GM23338 (cell line): Measurements from ENCODE around the gene SELENOT.

Experiments used
- CREB1 ChIP-seq: fragments of 250-450 bp; sonication (Bioruptor Pico); IDR thresholded peaks from 2 replicates; pipeline ENCODE4 v1.5.0; 2020; ENCODE audit warnings: low read depth, mild to moderate bottlenecking, moderate library complexity
- EZH2 ChIP-seq: fragments of 200-600 bp; sonication (generic); IDR thresholded peaks from one replicate; pipeline ENCODE4 v1.8.0; 2017; ENCODE audit warnings: antibody characterized with exemption, mild to moderate bottlenecking, low read depth; ENCODE audit not compliant: unreplicated experiment
- EZH2phosphoT487 ChIP-seq: fragments of 200-600 bp; sonication (generic); IDR thresholded peaks from one replicate; pipeline ENCODE4 v1.8.1; 2018; ENCODE audit warnings: antibody characterized with exemption; ENCODE audit not compliant: unreplicated experiment
- JUNB ChIP-seq: IDR thresholded peaks from one replicate; pipeline ENCODE4 v1.6.1; 2016; ENCODE audit warnings: antibody characterized with exemption; ENCODE audit not compliant: unreplicated experiment
- NANOG ChIP-seq: IDR thresholded peaks from 2 replicates; pipeline ENCODE4 v1.6.1; 2016; ENCODE audit warnings: antibody characterized with exemption, borderline replicate concordance
- POLR2AphosphoS5 ChIP-seq: IDR thresholded peaks from 2 replicates; pipeline ENCODE4 v1.6.1; 2016; ENCODE audit warnings: antibody characterized with exemption, low read depth
- STAT1 ChIP-seq: IDR thresholded peaks from one replicate; pipeline ENCODE4 v1.6.1; 2016; ENCODE audit warnings: antibody characterized with exemption; ENCODE audit not compliant: unreplicated experiment
- ZNF114 ChIP-seq: fragments of 250-450 bp; sonication (Bioruptor Pico); IDR thresholded peaks from 2 replicates; pipeline ENCODE4 v1.5.0; 2020; ENCODE audit warnings: mild to moderate bottlenecking, moderate library complexity
- ZNF331 ChIP-seq: fragments of 250-450 bp; sonication (Bioruptor Pico); IDR thresholded peaks from 2 replicates; pipeline ENCODE4 v1.5.0; 2020; ENCODE audit warnings: low read depth, mild to moderate bottlenecking, moderate library complexity
- TF ChIP-seq, protein P1 (sequence below): IDR thresholded peaks from 2 replicates; pipeline ENCODE4 v1.6.1; 2016; ENCODE audit warnings: antibody characterized with exemption
- TF ChIP-seq, protein P2 (sequence below), 2 experiments: fragments of 200-600 bp in 1 of 2; sonication (generic) in 1 of 2; conservative IDR thresholded peaks; 2 replicates each; pipeline versions ENCODE4 v1.5.1 to v1.6.1; 2016 to 2017; ENCODE audit warnings: antibody characterized with exemption in 2 of 2, low read depth in 2 of 2, mild to moderate bottlenecking in 2 of 2, moderate library complexity in 1 of 2
- TF ChIP-seq, protein P3 (sequence below): fragments of 250-450 bp; sonication (Bioruptor Pico); IDR thresholded peaks from 2 replicates; pipeline ENCODE4 v1.5.0; 2020; ENCODE audit warnings: mild to moderate bottlenecking, moderate library complexity
- TF ChIP-seq, protein P4 (sequence below): IDR thresholded peaks from one replicate; pipeline ENCODE4 v1.6.1; 2018; ENCODE audit warnings: antibody characterized with exemption; ENCODE audit not compliant: unreplicated experiment

DNA sequence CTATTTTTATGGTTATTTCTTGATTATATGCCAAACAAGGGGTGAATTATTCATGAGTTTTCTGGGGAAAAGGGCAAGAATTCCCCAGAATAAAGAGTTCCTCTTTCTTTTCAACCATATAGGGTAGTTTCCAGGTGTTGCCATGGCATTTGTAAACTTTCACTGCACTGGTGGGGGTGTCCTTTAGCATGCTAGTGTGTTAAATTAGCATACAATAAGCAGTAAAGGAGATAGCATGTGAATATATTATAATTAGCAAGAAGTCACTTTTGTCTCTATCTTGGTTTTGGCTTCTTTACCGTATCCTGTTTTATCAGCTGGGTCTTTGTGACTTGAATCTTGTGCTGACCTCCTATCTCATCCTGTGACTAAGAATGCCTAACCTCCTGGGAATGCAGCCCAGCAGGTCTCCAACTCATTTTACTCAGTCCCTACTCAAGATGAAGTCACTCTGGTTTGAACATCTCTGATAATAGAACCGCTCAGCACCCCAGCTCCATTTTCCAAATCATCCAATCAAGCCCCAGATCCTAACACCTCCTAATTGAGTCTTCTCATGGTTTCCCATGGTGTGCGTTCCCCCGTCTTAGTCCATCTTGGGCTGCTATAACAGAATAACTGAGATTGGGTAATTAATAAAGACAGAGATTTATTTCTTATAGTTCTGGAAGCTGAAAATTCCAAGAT is 3.4 kb upstream of the SELENOT start:
- TF ChIP-seq, protein P1, sequence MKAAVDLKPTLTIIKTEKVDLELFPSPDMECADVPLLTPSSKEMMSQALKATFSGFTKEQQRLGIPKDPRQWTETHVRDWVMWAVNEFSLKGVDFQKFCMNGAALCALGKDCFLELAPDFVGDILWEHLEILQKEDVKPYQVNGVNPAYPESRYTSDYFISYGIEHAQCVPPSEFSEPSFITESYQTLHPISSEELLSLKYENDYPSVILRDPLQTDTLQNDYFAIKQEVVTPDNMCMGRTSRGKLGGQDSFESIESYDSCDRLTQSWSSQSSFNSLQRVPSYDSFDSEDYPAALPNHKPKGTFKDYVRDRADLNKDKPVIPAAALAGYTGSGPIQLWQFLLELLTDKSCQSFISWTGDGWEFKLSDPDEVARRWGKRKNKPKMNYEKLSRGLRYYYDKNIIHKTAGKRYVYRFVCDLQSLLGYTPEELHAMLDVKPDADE: no peak
- TF ChIP-seq, protein P2, sequence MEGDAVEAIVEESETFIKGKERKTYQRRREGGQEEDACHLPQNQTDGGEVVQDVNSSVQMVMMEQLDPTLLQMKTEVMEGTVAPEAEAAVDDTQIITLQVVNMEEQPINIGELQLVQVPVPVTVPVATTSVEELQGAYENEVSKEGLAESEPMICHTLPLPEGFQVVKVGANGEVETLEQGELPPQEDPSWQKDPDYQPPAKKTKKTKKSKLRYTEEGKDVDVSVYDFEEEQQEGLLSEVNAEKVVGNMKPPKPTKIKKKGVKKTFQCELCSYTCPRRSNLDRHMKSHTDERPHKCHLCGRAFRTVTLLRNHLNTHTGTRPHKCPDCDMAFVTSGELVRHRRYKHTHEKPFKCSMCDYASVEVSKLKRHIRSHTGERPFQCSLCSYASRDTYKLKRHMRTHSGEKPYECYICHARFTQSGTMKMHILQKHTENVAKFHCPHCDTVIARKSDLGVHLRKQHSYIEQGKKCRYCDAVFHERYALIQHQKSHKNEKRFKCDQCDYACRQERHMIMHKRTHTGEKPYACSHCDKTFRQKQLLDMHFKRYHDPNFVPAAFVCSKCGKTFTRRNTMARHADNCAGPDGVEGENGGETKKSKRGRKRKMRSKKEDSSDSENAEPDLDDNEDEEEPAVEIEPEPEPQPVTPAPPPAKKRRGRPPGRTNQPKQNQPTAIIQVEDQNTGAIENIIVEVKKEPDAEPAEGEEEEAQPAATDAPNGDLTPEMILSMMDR (conservative IDR thresholded peaks at IDR 0.05; ENCODE audit: low read depth in 2 of 2): no peak
- TF ChIP-seq POLR2AphosphoS5 (no peak), EZH2phosphoT487 (no peak), JUNB (no peak), EZH2 (no peak), CREB1 (CRISPR knock-in tag) (peak; percentile 25; the same call in 1 of the 2 replicates), ZNF331 (CRISPR knock-in tag) (peak; percentile 34; the same call in 1 of the 2 replicates), STAT1 (no peak), NANOG (no peak), ZNF114 (CRISPR knock-in tag) (no peak)
- TF ChIP-seq, protein P3, sequence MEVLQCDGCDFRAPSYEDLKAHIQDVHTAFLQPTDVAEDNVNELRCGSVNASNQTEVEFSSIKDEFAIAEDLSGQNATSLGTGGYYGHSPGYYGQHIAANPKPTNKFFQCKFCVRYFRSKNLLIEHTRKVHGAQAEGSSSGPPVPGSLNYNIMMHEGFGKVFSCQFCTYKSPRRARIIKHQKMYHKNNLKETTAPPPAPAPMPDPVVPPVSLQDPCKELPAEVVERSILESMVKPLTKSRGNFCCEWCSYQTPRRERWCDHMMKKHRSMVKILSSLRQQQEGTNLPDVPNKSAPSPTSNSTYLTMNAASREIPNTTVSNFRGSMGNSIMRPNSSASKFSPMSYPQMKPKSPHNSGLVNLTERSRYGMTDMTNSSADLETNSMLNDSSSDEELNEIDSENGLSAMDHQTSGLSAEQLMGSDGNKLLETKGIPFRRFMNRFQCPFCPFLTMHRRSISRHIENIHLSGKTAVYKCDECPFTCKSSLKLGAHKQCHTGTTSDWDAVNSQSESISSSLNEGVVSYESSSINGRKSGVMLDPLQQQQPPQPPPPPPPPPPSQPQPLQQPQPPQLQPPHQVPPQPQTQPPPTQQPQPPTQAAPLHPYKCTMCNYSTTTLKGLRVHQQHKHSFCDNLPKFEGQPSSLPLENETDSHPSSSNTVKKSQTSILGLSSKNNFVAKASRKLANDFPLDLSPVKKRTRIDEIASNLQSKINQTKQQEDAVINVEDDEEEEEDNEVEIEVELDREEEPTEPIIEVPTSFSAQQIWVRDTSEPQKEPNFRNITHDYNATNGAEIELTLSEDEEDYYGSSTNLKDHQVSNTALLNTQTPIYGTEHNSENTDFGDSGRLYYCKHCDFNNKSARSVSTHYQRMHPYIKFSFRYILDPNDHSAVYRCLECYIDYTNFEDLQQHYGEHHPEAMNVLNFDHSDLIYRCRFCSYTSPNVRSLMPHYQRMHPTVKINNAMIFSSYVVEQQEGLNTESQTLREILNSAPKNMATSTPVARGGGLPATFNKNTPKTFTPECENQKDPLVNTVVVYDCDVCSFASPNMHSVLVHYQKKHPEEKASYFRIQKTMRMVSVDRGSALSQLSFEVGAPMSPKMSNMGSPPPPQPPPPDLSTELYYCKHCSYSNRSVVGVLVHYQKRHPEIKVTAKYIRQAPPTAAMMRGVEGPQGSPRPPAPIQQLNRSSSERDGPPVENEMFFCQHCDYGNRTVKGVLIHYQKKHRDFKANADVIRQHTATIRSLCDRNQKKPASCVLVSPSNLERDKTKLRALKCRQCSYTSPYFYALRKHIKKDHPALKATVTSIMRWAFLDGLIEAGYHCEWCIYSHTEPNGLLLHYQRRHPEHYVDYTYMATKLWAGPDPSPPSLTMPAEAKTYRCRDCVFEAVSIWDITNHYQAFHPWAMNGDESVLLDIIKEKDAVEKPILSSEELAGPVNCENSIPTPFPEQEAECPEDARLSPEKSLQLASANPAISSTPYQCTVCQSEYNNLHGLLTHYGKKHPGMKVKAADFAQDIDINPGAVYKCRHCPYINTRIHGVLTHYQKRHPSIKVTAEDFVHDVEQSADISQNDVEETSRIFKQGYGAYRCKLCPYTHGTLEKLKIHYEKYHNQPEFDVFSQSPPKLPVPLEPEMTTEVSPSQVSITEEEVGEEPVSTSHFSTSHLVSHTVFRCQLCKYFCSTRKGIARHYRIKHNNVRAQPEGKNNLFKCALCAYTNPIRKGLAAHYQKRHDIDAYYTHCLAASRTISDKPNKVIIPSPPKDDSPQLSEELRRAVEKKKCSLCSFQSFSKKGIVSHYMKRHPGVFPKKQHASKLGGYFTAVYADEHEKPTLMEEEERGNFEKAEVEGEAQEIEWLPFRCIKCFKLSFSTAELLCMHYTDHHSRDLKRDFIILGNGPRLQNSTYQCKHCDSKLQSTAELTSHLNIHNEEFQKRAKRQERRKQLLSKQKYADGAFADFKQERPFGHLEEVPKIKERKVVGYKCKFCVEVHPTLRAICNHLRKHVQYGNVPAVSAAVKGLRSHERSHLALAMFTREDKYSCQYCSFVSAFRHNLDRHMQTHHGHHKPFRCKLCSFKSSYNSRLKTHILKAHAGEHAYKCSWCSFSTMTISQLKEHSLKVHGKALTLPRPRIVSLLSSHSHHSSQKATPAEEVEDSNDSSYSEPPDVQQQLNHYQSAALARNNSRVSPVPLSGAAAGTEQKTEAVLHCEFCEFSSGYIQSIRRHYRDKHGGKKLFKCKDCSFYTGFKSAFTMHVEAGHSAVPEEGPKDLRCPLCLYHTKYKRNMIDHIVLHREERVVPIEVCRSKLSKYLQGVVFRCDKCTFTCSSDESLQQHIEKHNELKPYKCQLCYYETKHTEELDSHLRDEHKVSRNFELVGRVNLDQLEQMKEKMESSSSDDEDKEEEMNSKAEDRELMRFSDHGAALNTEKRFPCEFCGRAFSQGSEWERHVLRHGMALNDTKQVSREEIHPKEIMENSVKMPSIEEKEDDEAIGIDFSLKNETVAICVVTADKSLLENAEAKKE: peak; percentile 85
- TF ChIP-seq, protein P4, sequence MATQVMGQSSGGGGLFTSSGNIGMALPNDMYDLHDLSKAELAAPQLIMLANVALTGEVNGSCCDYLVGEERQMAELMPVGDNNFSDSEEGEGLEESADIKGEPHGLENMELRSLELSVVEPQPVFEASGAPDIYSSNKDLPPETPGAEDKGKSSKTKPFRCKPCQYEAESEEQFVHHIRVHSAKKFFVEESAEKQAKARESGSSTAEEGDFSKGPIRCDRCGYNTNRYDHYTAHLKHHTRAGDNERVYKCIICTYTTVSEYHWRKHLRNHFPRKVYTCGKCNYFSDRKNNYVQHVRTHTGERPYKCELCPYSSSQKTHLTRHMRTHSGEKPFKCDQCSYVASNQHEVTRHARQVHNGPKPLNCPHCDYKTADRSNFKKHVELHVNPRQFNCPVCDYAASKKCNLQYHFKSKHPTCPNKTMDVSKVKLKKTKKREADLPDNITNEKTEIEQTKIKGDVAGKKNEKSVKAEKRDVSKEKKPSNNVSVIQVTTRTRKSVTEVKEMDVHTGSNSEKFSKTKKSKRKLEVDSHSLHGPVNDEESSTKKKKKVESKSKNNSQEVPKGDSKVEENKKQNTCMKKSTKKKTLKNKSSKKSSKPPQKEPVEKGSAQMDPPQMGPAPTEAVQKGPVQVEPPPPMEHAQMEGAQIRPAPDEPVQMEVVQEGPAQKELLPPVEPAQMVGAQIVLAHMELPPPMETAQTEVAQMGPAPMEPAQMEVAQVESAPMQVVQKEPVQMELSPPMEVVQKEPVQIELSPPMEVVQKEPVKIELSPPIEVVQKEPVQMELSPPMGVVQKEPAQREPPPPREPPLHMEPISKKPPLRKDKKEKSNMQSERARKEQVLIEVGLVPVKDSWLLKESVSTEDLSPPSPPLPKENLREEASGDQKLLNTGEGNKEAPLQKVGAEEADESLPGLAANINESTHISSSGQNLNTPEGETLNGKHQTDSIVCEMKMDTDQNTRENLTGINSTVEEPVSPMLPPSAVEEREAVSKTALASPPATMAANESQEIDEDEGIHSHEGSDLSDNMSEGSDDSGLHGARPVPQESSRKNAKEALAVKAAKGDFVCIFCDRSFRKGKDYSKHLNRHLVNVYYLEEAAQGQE: no peak
